PFSK-1 (cell line): ENCODE data around the gene MPPED1.

Experiments used
- POLR2AphosphoS5 ChIP-seq: IDR thresholded peaks from 2 replicates; pipeline ENCODE4 v1.6.1; 2012; ENCODE audit warnings: low read depth, mild to moderate bottlenecking, control low read depth, low read length, moderate library complexity
- SIN3A ChIP-seq: IDR thresholded peaks from 2 replicates; pipeline ENCODE4 v1.6.1; 2012; ENCODE audit warnings: mild to moderate bottlenecking, low read length, moderate library complexity, borderline replicate concordance; ENCODE audit not compliant: insufficient read depth

DNA sequence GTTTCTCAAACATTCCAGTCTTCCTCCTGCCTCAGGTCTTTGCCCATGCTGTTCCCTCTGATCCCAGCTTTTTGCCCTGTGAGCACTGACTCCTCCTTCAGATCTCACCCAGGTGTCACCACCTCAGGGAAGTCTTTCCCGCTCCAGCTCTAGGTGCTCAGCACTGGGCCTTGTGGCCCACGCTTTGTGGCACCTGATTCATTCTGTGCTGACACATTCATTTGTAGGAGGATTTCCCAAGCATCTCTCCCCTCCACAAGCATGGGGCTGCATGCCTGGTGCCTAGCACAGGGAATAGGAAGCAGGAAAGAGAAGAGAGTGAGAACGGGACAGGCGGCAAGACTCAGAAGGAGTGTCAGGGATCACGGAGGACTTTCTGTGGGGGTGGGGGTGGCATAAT is 17.6 kb downstream of the MPPED1 start:
- no peak for TF ChIP-seq SIN3A
- TF ChIP-seq POLR2AphosphoS5, result no peak
